IMR-90 (cell line): ENCODE results near the gene ARVCF. TPM values are rescaled to one million over a fixed set of nuclear protein-coding genes. Genes with fewer than 3 reads are reported as not detected.
A peak's percentile ranks its signal among the peaks of the same experiment; 100 is the strongest.

Experiments
- ATAC-seq: fragments of 200-7000 bp; cut with Tn5 transposase; 2 replicates; pipeline ENCODE4 v1.9.1; 2020; ENCODE audit warnings: low read depth, mild to moderate bottlenecking, moderate library complexity
- BruUV-seq: library from RNA; stranded (reverse); fragments of 400-500 nt; replicated peaks from 2 replicates; lab custom pipeline; 2021; lab: Mats Ljungman, UMichigan
- CTCF ChIA-PET: fragments of 300-600 bp; formaldehyde crosslinking; extraction: SDS; loops from one replicate; lab custom pipeline; 2021; ENCODE audit warnings: antibody characterized with exemption; lab: Yijun Ruan, JAX
- POLR2A ChIA-PET: fragments of 300-600 bp; sonication (Branson Sonifier 250); formaldehyde crosslinking; loops from one replicate; lab custom pipeline; 2022; ENCODE audit warnings: antibody characterized with exemption; ENCODE audit not compliant: unreplicated experiment; lab: Charles Lee
- DNase-seq: peaks from one replicate; pipeline ENCODE4 v3.0.0; 2013
- H2AFZ ChIP-seq: replicated peaks from 2 replicates; pipeline ENCODE3; 2013; ENCODE audit warnings: low read length, mild to moderate bottlenecking; ENCODE audit not compliant: poor library complexity
- H2AK5ac ChIP-seq: 2 replicates; pipeline ENCODE4 v1.6.1; 2013; ENCODE audit warnings: low read depth, low read length, inconsistent platforms
- H2AK9ac ChIP-seq: replicated peaks from 2 replicates; pipeline ENCODE3; 2013; ENCODE audit warnings: mild to moderate bottlenecking, low read depth, low read length, moderate library complexity; ENCODE audit not compliant: poor library complexity
- H2BK120ac ChIP-seq: 2 replicates; pipeline ENCODE4 v1.6.1; 2013; ENCODE audit warnings: low read depth, low read length, inconsistent platforms
- H2BK15ac ChIP-seq: 3 replicates; pipeline ENCODE4 v1.6.1; 2013; ENCODE audit warnings: low read depth, low read length, inconsistent platforms
- H2BK20ac ChIP-seq: 2 replicates; pipeline ENCODE4 v1.6.1; 2013; ENCODE audit warnings: low read depth, mild to moderate bottlenecking, inconsistent platforms, low read length, moderate library complexity
- H2BK5ac ChIP-seq: 2 replicates; pipeline ENCODE4 v1.6.1; 2013; ENCODE audit warnings: mild to moderate bottlenecking, low read depth, low read length, inconsistent platforms; ENCODE audit not compliant: poor library complexity, severe bottlenecking
- H3K14ac ChIP-seq: replicated peaks from 2 replicates; pipeline ENCODE4 v1.6.1; 2013; ENCODE audit warnings: low read depth, low read length, inconsistent platforms
- H3K18ac ChIP-seq: 2 replicates; pipeline ENCODE4 v1.6.1; 2013; ENCODE audit warnings: low read depth, low read length, control low read depth
- H3K23ac ChIP-seq: 2 replicates; pipeline ENCODE4 v1.6.1; 2013; ENCODE audit warnings: low read depth, low read length, inconsistent platforms
- H3K27ac ChIP-seq: 2 replicates; pipeline ENCODE4 v1.5.1; 2013; ENCODE audit warnings: mild to moderate bottlenecking, control low read depth, low read length; ENCODE audit not compliant: insufficient read depth
- H3K27me3 ChIP-seq: 2 replicates; pipeline ENCODE4 v1.6.1; 2013; ENCODE audit warnings: low read length; ENCODE audit not compliant: control insufficient read depth, insufficient read depth
- H3K36me3 ChIP-seq: 2 replicates; pipeline ENCODE4 v1.6.1; 2013; ENCODE audit warnings: low read length, mixed read lengths; ENCODE audit not compliant: control insufficient read depth, insufficient read depth
- H3K4ac ChIP-seq: 2 replicates; pipeline ENCODE4 v1.6.1; 2013; ENCODE audit warnings: low read depth, low read length, inconsistent platforms
- H3K4me1 ChIP-seq: 2 replicates; pipeline ENCODE4 v1.6.1; 2013; ENCODE audit warnings: low read length, mixed read lengths; ENCODE audit not compliant: control insufficient read depth, insufficient read depth
- H3K4me2 ChIP-seq: 2 replicates; pipeline ENCODE4 v1.6.1; 2013; ENCODE audit warnings: low read depth, mild to moderate bottlenecking, control low read depth, low read length, moderate library complexity
- H3K4me3 ChIP-seq: 2 replicates; pipeline ENCODE4 v1.5.1; 2013; ENCODE audit warnings: low read depth, mild to moderate bottlenecking, control low read depth, low read length, moderate library complexity; ENCODE audit not compliant: insufficient read depth
- H3K56ac ChIP-seq: 2 replicates; pipeline ENCODE4 v1.6.1; 2013; ENCODE audit warnings: low read length, inconsistent platforms; ENCODE audit not compliant: insufficient read depth; ENCODE audit errors: extremely low read depth
- H3K79me1 ChIP-seq, 2 experiments: 2 replicates each; pipeline ENCODE4 v1.6.1; 2013; ENCODE audit warnings: low read length in 2 of 2, inconsistent platforms in 1 of 2, low read depth in 1 of 2
- H3K9ac ChIP-seq: 2 replicates; pipeline ENCODE4 v1.6.1; 2013; ENCODE audit warnings: low read depth, low read length, control low read depth
- H3K9me1 ChIP-seq: 2 replicates; pipeline ENCODE4 v1.6.1; 2013; ENCODE audit warnings: low read length, inconsistent platforms; ENCODE audit not compliant: insufficient read depth
- H3K9me3 ChIP-seq: 2 replicates; pipeline ENCODE4 v1.6.1; 2013; ENCODE audit warnings: low read length; ENCODE audit not compliant: control insufficient read depth, insufficient read depth
- H4K20me1 ChIP-seq: 2 replicates; pipeline ENCODE4 v1.6.1; 2013; ENCODE audit warnings: low read length, inconsistent platforms; ENCODE audit not compliant: insufficient read depth
- H4K5ac ChIP-seq: 2 replicates; pipeline ENCODE4 v1.6.1; 2013; ENCODE audit warnings: mild to moderate bottlenecking, low read depth, low read length, control low read depth
- H4K8ac ChIP-seq, 2 experiments: 2 replicates each; pipeline ENCODE4 v1.6.1; 2013; ENCODE audit warnings: low read depth in 2 of 2, low read length in 2 of 2, control low read depth in 1 of 2, inconsistent platforms in 1 of 2
- H4K91ac ChIP-seq: 2 replicates; pipeline ENCODE4 v1.6.1; 2013; ENCODE audit warnings: low read depth, low read length, inconsistent platforms; ENCODE audit not compliant: insufficient read depth
- CEBPB ChIP-seq: IDR thresholded peaks from 2 replicates; pipeline ENCODE4 v1.6.1; 2012; ENCODE audit warnings: low read depth, low read length, improper control_type of control experiment
- CHD1 ChIP-seq: IDR thresholded peaks from 2 replicates; pipeline ENCODE4 v1.6.1; 2012; ENCODE audit warnings: low read depth, low read length, improper control_type of control experiment
- MAZ ChIP-seq: IDR thresholded peaks from 2 replicates; pipeline ENCODE4 v1.6.1; 2012; ENCODE audit warnings: low read depth, mild to moderate bottlenecking, low read length, improper control_type of control experiment, moderate library complexity, borderline replicate concordance
- MXI1 ChIP-seq: IDR thresholded peaks from 2 replicates; pipeline ENCODE4 v1.6.1; 2012; ENCODE audit warnings: low read depth, mild to moderate bottlenecking, low read length, moderate library complexity, borderline replicate concordance
- NFE2L2 ChIP-seq: fragments of 150-350 bp; IDR thresholded peaks from 2 replicates; pipeline ENCODE4 v1.6.1; 2016; ENCODE audit warnings: low read depth, mild to moderate bottlenecking, low read length
- RCOR1 ChIP-seq: IDR thresholded peaks from 2 replicates; pipeline ENCODE4 v1.6.1; 2012; ENCODE audit warnings: mild to moderate bottlenecking, low read length, improper control_type of control experiment; ENCODE audit not compliant: insufficient replicate concordance
- RFX5 ChIP-seq: IDR thresholded peaks from 2 replicates; pipeline ENCODE4 v1.8.0; 2012; ENCODE audit warnings: low read depth, mild to moderate bottlenecking, low read length, moderate library complexity
- SMC3 ChIP-seq: fragments of 150-350 bp; IDR thresholded peaks from 2 replicates; pipeline ENCODE4 v1.6.1; 2016; ENCODE audit warnings: low read depth, mild to moderate bottlenecking, antibody characterized with exemption, low read length, moderate library complexity
- WGBS, 2 experiments: methylation state at CpG; one replicate each; pipeline versions ENCODE4 v1.1.5 to v1.1.7; 2013; ENCODE audit warnings: missing lambda C conversion rate in 2 of 2; ENCODE audit not compliant: insufficient read length in 1 of 2; ENCODE audit errors: extremely low coverage in 2 of 2; 5-methylcytosine and 5-hydroxymethylcytosine counted together
- dilution Hi-C: fragments of 300-500 bp; cut with HindIII; formaldehyde crosslinking; loops from one replicate; pipeline ENCODE4 v1.14.3; 2018; ENCODE audit warnings: low sequenced_read_pairs; ENCODE audit not compliant: unreplicated experiment
- in situ Hi-C: fragments of 300-500 bp; cut with MboI; formaldehyde crosslinking; loops from 3 replicates; pipeline ENCODE4 v1.14.3; 2019; ENCODE audit warnings: low sequenced_read_pairs, inconsistent platforms, mixed read lengths
- intact Hi-C: fragments of 100-400 bp; cut with micrococcal nuclease; formaldehyde crosslinking; loops from 2 replicates; pipeline ENCODE4 v1.10.0; 2022
- polyA plus RNA-seq, 3 experiments: library from polyadenylated mRNA; depleted of rRNA; stranded (reverse); fragments of >200 nt; gene quantifications; 2 replicates each; pipeline ENCODE4 v1.2.3, GENCODE V29; 2012; ENCODE audit warnings: low replicate concordance in 1 of 3
- total RNA-seq: library from RNA; depleted of rRNA; stranded (reverse); fragments of >200 nt; gene quantifications from 2 replicates; pipeline ENCODE4 v1.2.3, GENCODE V29; 2012
- TF ChIP-seq, protein P1 (sequence below): fragments of 150-350 bp; IDR thresholded peaks from 2 replicates; pipeline ENCODE4 v1.6.1; 2016; ENCODE audit warnings: low read depth, mild to moderate bottlenecking, low read length, moderate library complexity, borderline replicate concordance
- TF ChIP-seq, protein P2 (sequence below): conservative IDR thresholded peaks from 2 replicates; pipeline ENCODE4 v1.5.1; 2012; ENCODE audit warnings: mild to moderate bottlenecking, low read depth, low read length, improper control_type of control experiment

ARVCF gene
- total and polyA plus RNA-seq, 2 of the 4 experiments (the other 2 are of a cell fraction) = 8.6 to 14.1 TPM

DNA sequence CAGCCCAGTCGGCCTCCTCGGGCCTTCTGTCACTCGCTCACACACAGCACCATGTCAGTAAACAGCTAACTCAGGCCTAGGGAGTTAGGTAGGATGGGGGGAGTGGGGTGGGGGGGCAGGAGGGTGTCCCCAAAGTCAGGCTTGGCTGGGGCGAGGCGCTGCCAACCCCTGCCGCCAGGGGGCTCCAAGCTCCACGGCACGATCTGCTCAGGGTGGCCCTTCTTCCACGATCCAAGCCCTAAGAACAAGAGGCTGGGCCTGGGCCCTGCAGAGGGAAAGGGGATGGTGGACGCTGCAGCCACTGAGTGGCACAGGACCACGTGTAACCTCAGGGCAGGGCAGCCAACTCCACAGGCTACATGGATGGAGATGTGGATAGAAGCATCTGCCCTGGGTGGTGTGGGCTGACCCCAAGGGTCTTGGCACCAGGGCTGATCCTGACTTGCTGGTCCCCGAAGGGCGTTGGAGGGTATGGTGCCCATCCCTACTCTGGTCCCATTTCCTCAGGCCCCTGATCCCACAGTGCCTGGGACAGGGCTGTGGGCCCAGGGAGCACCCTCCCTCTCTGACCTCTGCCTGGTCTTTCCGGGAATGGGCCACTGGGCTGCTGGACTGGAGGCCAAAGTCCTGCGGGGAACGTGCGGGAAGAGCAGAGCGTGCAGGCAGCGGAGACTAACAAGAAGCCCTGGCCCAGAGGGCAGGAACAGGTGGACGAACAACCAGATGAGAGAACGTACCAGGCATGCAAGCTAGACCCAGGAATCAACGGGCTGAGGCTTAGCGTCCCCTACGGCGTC is 45.9 kb downstream of the ARVCF start (continued):
- TF ChIP-seq, protein P1, sequence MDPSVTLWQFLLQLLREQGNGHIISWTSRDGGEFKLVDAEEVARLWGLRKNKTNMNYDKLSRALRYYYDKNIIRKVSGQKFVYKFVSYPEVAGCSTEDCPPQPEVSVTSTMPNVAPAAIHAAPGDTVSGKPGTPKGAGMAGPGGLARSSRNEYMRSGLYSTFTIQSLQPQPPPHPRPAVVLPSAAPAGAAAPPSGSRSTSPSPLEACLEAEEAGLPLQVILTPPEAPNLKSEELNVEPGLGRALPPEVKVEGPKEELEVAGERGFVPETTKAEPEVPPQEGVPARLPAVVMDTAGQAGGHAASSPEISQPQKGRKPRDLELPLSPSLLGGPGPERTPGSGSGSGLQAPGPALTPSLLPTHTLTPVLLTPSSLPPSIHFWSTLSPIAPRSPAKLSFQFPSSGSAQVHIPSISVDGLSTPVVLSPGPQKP = no peak
- TF ChIP-seq MAZ = no peak

DNA sequence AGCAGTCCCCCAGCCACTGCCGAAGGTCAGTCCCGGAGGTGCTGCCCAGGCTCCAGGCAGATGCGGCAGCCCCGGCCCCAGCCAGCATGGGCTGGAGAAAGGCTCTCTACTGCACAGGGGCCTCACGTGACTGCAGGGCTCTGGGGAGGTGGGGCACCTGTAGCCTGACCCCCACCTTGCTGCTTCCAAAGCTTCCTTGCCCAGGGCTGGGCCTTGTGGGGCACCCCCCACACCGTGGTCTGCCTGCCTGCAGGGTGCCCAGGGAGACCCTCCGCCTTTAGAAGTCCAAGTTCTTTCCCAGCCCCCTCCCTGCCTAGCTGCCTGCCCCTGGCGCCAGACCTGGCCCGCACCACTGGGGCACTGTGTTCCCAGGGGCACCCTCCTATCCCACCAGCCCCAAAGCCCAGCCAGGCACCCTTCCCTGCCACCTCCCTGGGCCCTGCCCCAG is 46.6 kb downstream of the ARVCF start:
- H3K27me3 ChIP-seq = no peaks in the 10 kb centered on the region
- H3K4me2 ChIP-seq = no peak overlapping the region
- H2BK15ac ChIP-seq = no peak overlapping the region
- no peak overlapping the region for H2BK5ac ChIP-seq
- H3K23ac ChIP-seq = no peak overlapping the region
- intact Hi-C loops = loop anchor here (1.0 kb wide), 1 partner anchor 43 kb away; no protein-coding TSS in a partner anchor
- H3K4ac ChIP-seq = no peak overlapping the region
- ATAC-seq = peak; percentile 15
- no peaks in the 10 kb centered on the region for H3K9me1 ChIP-seq
- H3K79me1 ChIP-seq = no peaks in the 10 kb centered on the region; a peak in 1 of 4 replicates
- CTCF ChIA-PET = interaction anchor here (0.8 to 2.0 kb wide), 2 partner anchors 43 to 45 kb away, joined by 3 to 8 read pairs; no protein-coding TSS in a partner anchor
- H2BK20ac ChIP-seq = no peak overlapping the region
- dilution Hi-C loops = no loop called here
- no peak overlapping the region for H3K9ac ChIP-seq
- POLR2A ChIA-PET = no interaction called here
- peaks cover 57% of the 10 kb centered on the region for H3K36me3 ChIP-seq
- H2AFZ ChIP-seq = no peak overlapping the region
- H3K9me3 ChIP-seq = no peaks in the 10 kb centered on the region
- no CpG with 5 or more reads among the region's 9 CpGs for WGBS, 2 experiments
- 0 out of 2 replicates have a peak overlapping the region, but pooled peaks have one; percentile 40 for H2AK5ac ChIP-seq
- no peak overlapping the region for H3K14ac ChIP-seq
- H3K4me3 ChIP-seq = no peak overlapping the region
- peak overlapping the region; percentile 11 for H2AK9ac ChIP-seq
- H4K5ac ChIP-seq = no peak overlapping the region
- 0 out of 2 replicates have a peak, but pooled peaks cover 1% of the 10 kb centered on the region for H3K4me1 ChIP-seq
- BruUV-seq = no TSS peak
- no peak overlapping the region for H4K8ac ChIP-seq
- no peak for DNase-seq
- H4K91ac ChIP-seq = no peak overlapping the region
- no peak overlapping the region for H3K18ac ChIP-seq
- no peak overlapping the region for H3K27ac ChIP-seq
- TF ChIP-seq, protein P2, sequence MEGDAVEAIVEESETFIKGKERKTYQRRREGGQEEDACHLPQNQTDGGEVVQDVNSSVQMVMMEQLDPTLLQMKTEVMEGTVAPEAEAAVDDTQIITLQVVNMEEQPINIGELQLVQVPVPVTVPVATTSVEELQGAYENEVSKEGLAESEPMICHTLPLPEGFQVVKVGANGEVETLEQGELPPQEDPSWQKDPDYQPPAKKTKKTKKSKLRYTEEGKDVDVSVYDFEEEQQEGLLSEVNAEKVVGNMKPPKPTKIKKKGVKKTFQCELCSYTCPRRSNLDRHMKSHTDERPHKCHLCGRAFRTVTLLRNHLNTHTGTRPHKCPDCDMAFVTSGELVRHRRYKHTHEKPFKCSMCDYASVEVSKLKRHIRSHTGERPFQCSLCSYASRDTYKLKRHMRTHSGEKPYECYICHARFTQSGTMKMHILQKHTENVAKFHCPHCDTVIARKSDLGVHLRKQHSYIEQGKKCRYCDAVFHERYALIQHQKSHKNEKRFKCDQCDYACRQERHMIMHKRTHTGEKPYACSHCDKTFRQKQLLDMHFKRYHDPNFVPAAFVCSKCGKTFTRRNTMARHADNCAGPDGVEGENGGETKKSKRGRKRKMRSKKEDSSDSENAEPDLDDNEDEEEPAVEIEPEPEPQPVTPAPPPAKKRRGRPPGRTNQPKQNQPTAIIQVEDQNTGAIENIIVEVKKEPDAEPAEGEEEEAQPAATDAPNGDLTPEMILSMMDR = no peak
- TF ChIP-seq CHD1 (no peak), RFX5 (no peak), RCOR1 (no peak), MXI1 (no peak), SMC3 (no peak), CEBPB (no peak), NFE2L2 (no peak), MAZ (no peak)
- H3K56ac ChIP-seq = no peak overlapping the region
- in situ Hi-C loops = loop anchor here (5.0 kb wide), 1 partner anchor 42 kb away; no protein-coding TSS in a partner anchor
- peaks cover 25% of the 10 kb centered on the region for H4K20me1 ChIP-seq
- H2BK120ac ChIP-seq = no peak overlapping the region
